Measurements from ENCODE around the gene PREX1.
"Not testable (repeated sequence)": the region's sequence is repeated elsewhere in the genome, so short reads cannot be mapped to it uniquely, and the experiment has no call there.

DNA sequence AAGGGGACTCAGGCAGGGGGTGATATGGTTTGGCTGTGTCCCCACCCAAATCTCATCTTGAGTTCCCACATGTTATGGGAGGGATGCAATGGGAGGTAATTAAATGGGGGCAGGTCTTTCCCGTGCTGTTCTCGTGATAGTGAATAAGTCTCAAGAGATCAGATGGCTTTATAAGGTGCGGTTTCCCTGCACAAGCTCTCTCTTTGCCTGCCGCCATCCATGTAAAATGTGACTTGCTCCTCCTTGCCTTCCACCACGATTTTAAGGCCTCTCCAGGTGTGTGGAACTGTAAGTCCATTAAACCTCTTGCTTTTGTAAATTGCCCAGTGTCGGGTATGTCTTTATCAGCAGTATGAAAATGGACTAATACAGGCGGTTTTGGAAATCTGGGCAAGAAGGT, 52.3 kb downstream of the PREX1 start:
- TF ChIP-seq, protein P1, sequence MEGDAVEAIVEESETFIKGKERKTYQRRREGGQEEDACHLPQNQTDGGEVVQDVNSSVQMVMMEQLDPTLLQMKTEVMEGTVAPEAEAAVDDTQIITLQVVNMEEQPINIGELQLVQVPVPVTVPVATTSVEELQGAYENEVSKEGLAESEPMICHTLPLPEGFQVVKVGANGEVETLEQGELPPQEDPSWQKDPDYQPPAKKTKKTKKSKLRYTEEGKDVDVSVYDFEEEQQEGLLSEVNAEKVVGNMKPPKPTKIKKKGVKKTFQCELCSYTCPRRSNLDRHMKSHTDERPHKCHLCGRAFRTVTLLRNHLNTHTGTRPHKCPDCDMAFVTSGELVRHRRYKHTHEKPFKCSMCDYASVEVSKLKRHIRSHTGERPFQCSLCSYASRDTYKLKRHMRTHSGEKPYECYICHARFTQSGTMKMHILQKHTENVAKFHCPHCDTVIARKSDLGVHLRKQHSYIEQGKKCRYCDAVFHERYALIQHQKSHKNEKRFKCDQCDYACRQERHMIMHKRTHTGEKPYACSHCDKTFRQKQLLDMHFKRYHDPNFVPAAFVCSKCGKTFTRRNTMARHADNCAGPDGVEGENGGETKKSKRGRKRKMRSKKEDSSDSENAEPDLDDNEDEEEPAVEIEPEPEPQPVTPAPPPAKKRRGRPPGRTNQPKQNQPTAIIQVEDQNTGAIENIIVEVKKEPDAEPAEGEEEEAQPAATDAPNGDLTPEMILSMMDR (conservative IDR thresholded peaks at IDR 0.05; ENCODE audit: low read depth in 2 of 2) = not testable (repeated sequence)
- TF ChIP-seq EZH2 (IDR thresholded peaks at IDR 0.05; ENCODE audit: low read depth, unreplicated experiment); CREB1 (CRISPR knock-in tag; IDR thresholded peaks at IDR 0.05; ENCODE audit: low read depth); POLR2AphosphoS5 (IDR thresholded peaks at IDR 0.05; ENCODE audit: low read depth); EZH2phosphoT487 (IDR thresholded peaks at IDR 0.05; ENCODE audit: unreplicated experiment); ZNF114 (CRISPR knock-in tag; IDR thresholded peaks at IDR 0.05): not testable (repeated sequence)
- TF ChIP-seq, protein P2, sequence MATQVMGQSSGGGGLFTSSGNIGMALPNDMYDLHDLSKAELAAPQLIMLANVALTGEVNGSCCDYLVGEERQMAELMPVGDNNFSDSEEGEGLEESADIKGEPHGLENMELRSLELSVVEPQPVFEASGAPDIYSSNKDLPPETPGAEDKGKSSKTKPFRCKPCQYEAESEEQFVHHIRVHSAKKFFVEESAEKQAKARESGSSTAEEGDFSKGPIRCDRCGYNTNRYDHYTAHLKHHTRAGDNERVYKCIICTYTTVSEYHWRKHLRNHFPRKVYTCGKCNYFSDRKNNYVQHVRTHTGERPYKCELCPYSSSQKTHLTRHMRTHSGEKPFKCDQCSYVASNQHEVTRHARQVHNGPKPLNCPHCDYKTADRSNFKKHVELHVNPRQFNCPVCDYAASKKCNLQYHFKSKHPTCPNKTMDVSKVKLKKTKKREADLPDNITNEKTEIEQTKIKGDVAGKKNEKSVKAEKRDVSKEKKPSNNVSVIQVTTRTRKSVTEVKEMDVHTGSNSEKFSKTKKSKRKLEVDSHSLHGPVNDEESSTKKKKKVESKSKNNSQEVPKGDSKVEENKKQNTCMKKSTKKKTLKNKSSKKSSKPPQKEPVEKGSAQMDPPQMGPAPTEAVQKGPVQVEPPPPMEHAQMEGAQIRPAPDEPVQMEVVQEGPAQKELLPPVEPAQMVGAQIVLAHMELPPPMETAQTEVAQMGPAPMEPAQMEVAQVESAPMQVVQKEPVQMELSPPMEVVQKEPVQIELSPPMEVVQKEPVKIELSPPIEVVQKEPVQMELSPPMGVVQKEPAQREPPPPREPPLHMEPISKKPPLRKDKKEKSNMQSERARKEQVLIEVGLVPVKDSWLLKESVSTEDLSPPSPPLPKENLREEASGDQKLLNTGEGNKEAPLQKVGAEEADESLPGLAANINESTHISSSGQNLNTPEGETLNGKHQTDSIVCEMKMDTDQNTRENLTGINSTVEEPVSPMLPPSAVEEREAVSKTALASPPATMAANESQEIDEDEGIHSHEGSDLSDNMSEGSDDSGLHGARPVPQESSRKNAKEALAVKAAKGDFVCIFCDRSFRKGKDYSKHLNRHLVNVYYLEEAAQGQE (IDR thresholded peaks at IDR 0.05; ENCODE audit: unreplicated experiment) = not testable (repeated sequence)
- TF ChIP-seq, protein P3, sequence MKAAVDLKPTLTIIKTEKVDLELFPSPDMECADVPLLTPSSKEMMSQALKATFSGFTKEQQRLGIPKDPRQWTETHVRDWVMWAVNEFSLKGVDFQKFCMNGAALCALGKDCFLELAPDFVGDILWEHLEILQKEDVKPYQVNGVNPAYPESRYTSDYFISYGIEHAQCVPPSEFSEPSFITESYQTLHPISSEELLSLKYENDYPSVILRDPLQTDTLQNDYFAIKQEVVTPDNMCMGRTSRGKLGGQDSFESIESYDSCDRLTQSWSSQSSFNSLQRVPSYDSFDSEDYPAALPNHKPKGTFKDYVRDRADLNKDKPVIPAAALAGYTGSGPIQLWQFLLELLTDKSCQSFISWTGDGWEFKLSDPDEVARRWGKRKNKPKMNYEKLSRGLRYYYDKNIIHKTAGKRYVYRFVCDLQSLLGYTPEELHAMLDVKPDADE (IDR thresholded peaks at IDR 0.05) = not testable (repeated sequence)
